Measurements from ENCODE around the gene TBATA. TPM values are rescaled to one million over a fixed set of nuclear protein-coding genes. Genes with fewer than 3 reads are reported as not detected.

TBATA gene
- total RNA-seq, 2 experiments from 2014 or later, result not detected

GRCh38 chr10:70815504-70816219 is 30.5 kb upstream of the TBATA start, which contains the start of gene SGPL1:
TSS of gene SGPL1 (plus strand) at chr10:70815948. CDS start at chr10:70816854, 906 bp downstream.
- peak within 1 kb of the TSS; percentile 75 for H3K27ac Mint-ChIP-seq

GRCh38 chr10:70814126-70814525 is 28.9 kb upstream of the TBATA start:
- Mint-ChIP-seq H3K4me1 (peaks cover 17% of the 10 kb centered on the region), H3K36me3 (peaks cover 6% of the 10 kb centered on the region), H3K9me3 (no peaks in the 10 kb centered on the region), H3K27me3 (no peaks in the 10 kb centered on the region), H3K27ac (no peak overlapping the region), H3K4me3 (no peak overlapping the region)
- no peak for DNase-seq

More at GRCh38 chr10:70815504-70816219, 30.5 kb upstream of the TBATA start, which contains the start of gene SGPL1:
- H3K4me3 Mint-ChIP-seq, result peak within 1 kb of the TSS; percentile 81
- peak; percentile 91 for DNase-seq
- H3K4me1 Mint-ChIP-seq, result peaks cover 20% of the 10 kb centered on the region
- H3K9me3 Mint-ChIP-seq, result no peaks in the 10 kb centered on the region
- no peaks in the 10 kb centered on the region for H3K27me3 Mint-ChIP-seq
- peaks cover 7% of the 10 kb centered on the region for H3K36me3 Mint-ChIP-seq

- no peaks in the 10 kb centered on the region for H3K9me3 Mint-ChIP-seq
- H3K4me1 Mint-ChIP-seq, result peaks cover 15% of the 10 kb centered on the region
- DNase-seq, result no peak
- H3K27me3 Mint-ChIP-seq, result no peaks in the 10 kb centered on the region
- H3K27ac Mint-ChIP-seq, result no peak overlapping the region
- H3K36me3 Mint-ChIP-seq, result peaks cover 3% of the 10 kb centered on the region
- H3K4me3 Mint-ChIP-seq, result no peak overlapping the region
Observed at GRCh38 chr10:70812814-70813213, 27.6 kb upstream of the TBATA start.

GRCh38 chr10:70811881-70812280 is 26.7 kb upstream of the TBATA start:
- Mint-ChIP-seq H3K4me3 (no peak overlapping the region), H3K36me3 (no peaks in the 10 kb centered on the region), H3K27me3 (no peaks in the 10 kb centered on the region), H3K27ac (no peak overlapping the region), H3K4me1 (peaks cover 10% of the 10 kb centered on the region), H3K9me3 (no peaks in the 10 kb centered on the region)
- DNase-seq, result no peak

- no peak for DNase-seq
Observed at GRCh38 chr10:70810967-70811366, 25.8 kb upstream of the TBATA start.

GRCh38 chr10:70809726-70810125 is 24.5 kb upstream of the TBATA start:
- H3K27me3 Mint-ChIP-seq, result no peaks in the 10 kb centered on the region
- no peak for DNase-seq
- H3K4me1 Mint-ChIP-seq, result peaks cover 3% of the 10 kb centered on the region
- no peak overlapping the region for H3K4me3 Mint-ChIP-seq
- no peaks in the 10 kb centered on the region for H3K9me3 Mint-ChIP-seq
- no peaks in the 10 kb centered on the region for H3K36me3 Mint-ChIP-seq
- no peak overlapping the region for H3K27ac Mint-ChIP-seq

More at GRCh38 chr10:70810967-70811366, 25.8 kb upstream of the TBATA start:
- Mint-ChIP-seq H3K36me3 (no peaks in the 10 kb centered on the region), H3K27me3 (no peaks in the 10 kb centered on the region), H3K4me1 (peaks cover 5% of the 10 kb centered on the region), H3K27ac (no peak overlapping the region), H3K9me3 (no peaks in the 10 kb centered on the region), H3K4me3 (no peak overlapping the region)

- Mint-ChIP-seq H3K36me3 (no peaks in the 10 kb centered on the region), H3K4me3 (no peak overlapping the region), H3K27ac (no peak overlapping the region), H3K27me3 (peaks cover 2% of the 10 kb centered on the region), H3K9me3 (no peaks in the 10 kb centered on the region), H3K4me1 (peaks cover under 1% of the 10 kb centered on the region)
- DNase-seq, result no peak
Observed at GRCh38 chr10:70809011-70809611, 23.9 kb upstream of the TBATA start.

- Mint-ChIP-seq H3K27me3 (peaks cover 5% of the 10 kb centered on the region), H3K9me3 (no peaks in the 10 kb centered on the region), H3K4me1 (no peaks in the 10 kb centered on the region), H3K27ac (no peak overlapping the region), H3K36me3 (no peaks in the 10 kb centered on the region), H3K4me3 (no peak overlapping the region)
- DNase-seq, result no peak
Observed at GRCh38 chr10:70807556-70807955, 22.4 kb upstream of the TBATA start.

GRCh38 chr10:70806841-70807240 is 21.7 kb upstream of the TBATA start:
- no peaks in the 10 kb centered on the region for H3K4me1 Mint-ChIP-seq
- no peaks in the 10 kb centered on the region for H3K9me3 Mint-ChIP-seq
- H3K4me3 Mint-ChIP-seq, result no peak overlapping the region
- no peak overlapping the region for H3K27ac Mint-ChIP-seq
- no peaks in the 10 kb centered on the region for H3K36me3 Mint-ChIP-seq
- DNase-seq, result no peak
- peaks cover 5% of the 10 kb centered on the region for H3K27me3 Mint-ChIP-seq

GRCh38 chr10:70805619-70806215 is 20.5 kb upstream of the TBATA start:
- H3K4me3 Mint-ChIP-seq, result no peak overlapping the region
- no peaks in the 10 kb centered on the region for H3K9me3 Mint-ChIP-seq
- H3K36me3 Mint-ChIP-seq, result no peaks in the 10 kb centered on the region
- peaks cover 5% of the 10 kb centered on the region for H3K27me3 Mint-ChIP-seq
- H3K4me1 Mint-ChIP-seq, result no peaks in the 10 kb centered on the region
- no peak for DNase-seq
- no peak overlapping the region for H3K27ac Mint-ChIP-seq

GRCh38 chr10:70804421-70804808 is 19.2 kb upstream of the TBATA start:
- Mint-ChIP-seq H3K36me3 (no peaks in the 10 kb centered on the region), H3K4me1 (no peaks in the 10 kb centered on the region), H3K9me3 (no peaks in the 10 kb centered on the region), H3K27me3 (peaks cover 5% of the 10 kb centered on the region), H3K4me3 (no peak overlapping the region), H3K27ac (no peak overlapping the region)
- no peak for DNase-seq

GRCh38 chr10:70803775-70804420 is 18.7 kb upstream of the TBATA start:
- Mint-ChIP-seq H3K4me3 (no peak overlapping the region), H3K9me3 (no peaks in the 10 kb centered on the region), H3K27me3 (peaks cover 5% of the 10 kb centered on the region), H3K36me3 (no peaks in the 10 kb centered on the region), H3K27ac (no peak overlapping the region), H3K4me1 (no peaks in the 10 kb centered on the region)
- DNase-seq, result no peak

- Mint-ChIP-seq H3K9me3 (peaks cover 3% of the 10 kb centered on the region), H3K4me3 (no peak overlapping the region), H3K27ac (no peak overlapping the region), H3K4me1 (no peaks in the 10 kb centered on the region), H3K36me3 (no peaks in the 10 kb centered on the region), H3K27me3 (peaks cover 11% of the 10 kb centered on the region)
- no peak for DNase-seq
Observed at GRCh38 chr10:70801854-70802253, 16.7 kb upstream of the TBATA start.

GRCh38 chr10:70799124-70799523 is 13.9 kb upstream of the TBATA start:
- no peak overlapping the region for H3K4me3 Mint-ChIP-seq
- no peak overlapping the region for H3K27ac Mint-ChIP-seq
- H3K9me3 Mint-ChIP-seq, result peaks cover 6% of the 10 kb centered on the region
- H3K27me3 Mint-ChIP-seq, result peaks cover 9% of the 10 kb centered on the region
- no peak for DNase-seq
- H3K36me3 Mint-ChIP-seq, result no peaks in the 10 kb centered on the region
- no peaks in the 10 kb centered on the region for H3K4me1 Mint-ChIP-seq

- no peak overlapping the region for H3K27ac Mint-ChIP-seq
- H3K36me3 Mint-ChIP-seq, result no peaks in the 10 kb centered on the region
- H3K9me3 Mint-ChIP-seq, result peaks cover 6% of the 10 kb centered on the region
- peaks cover 5% of the 10 kb centered on the region for H3K27me3 Mint-ChIP-seq
- no peak for DNase-seq
- no peaks in the 10 kb centered on the region for H3K4me1 Mint-ChIP-seq
- H3K4me3 Mint-ChIP-seq, result no peak overlapping the region
Observed at GRCh38 chr10:70797840-70798239, 12.7 kb upstream of the TBATA start.

All from activated naive CD8-positive, alpha-beta T cell treated with anti-CD3 and anti-CD28 coated beads for 36 hours (primary cell).